Activated T-cell treated with anti-CD3 and anti-CD28 coated beads for 1 hour (primary cell): ENCODE data around the gene GAS2L3.
"Not testable (repeated sequence)": the region's sequence is repeated elsewhere in the genome, so short reads cannot be mapped to it uniquely, and the experiment has no call there.

ENCODE experiments used
- DNase-seq: peaks from one replicate; pipeline ENCODE4 v3.0.0-alpha.2; 2020; ENCODE audit warnings: low read depth

Gene GAS2L3

DNA sequence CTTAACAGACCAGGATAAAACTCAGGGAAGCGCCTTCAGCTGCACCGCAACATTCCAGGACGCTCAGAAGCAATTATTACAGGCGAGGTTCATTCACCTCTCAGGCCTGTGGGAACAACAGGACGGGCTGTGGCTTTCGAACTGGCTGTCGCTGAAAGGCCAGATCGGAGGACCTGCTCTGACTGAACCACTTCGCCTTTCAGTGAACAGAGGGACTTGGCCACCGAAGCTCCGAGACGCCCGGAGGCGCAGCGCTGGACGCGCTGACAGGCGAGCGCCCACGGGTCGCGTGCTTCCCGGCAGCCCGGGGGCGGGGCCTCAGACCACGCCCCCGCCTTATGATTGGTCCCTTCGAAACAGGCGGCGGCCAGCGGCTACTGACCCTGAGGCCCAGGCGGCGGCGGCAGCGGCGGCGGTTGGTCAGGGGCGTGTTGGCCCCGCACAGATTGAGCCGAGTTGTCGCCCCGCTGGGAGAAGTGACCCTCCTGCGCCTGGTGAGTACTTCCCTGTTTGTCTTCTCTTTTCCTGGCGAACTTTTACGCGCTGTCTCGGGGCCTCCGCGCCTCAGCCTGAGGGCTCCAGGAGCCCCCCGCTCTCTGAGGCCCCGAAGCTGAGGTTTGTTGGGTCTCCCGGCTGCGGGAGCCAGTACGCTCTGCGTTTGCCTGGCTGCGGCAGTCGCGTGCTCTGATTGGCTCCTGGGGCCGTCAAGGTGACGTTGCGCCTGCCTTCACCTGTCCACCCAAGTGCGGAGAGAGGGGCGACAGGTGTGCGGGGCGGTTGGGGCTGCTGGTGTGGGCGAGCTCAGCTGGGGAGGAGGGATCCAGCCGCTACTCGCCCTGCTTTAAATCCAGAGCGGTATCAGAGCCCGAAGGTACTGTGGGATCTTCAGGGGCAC lies at the start of gene GAS2L3:
GAS2L3 (plus strand) TSS at position 393 of the 895 bp plus-strand sequence. CDS start 21,221 bp downstream, outside the sequence.
- peak; percentile 33 for DNase-seq

DNA sequence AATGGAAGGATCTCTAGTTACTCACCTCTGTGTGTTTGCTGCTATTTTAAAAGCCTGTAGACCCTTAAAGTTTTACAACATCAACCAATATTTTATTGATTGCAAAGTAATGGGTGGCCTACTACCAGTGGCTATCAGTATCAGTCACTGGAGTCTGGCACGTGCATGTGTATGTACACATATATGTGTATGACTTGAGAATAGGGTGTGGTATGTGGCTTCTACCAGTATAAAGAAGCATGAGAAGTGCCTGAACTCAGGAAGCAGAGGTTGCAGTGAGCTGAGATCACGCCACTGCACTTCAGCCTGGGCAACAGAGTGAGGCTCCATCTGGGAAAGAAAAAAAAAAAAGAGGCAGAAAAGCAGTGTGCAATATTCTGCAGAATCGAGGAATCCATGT lies 45.5 kb upstream of the GAS2L3 start:
- no peak for DNase-seq

- DNase-seq = no peak
Measured at GRCh38 chr12:100528471-100529127, 44.9 kb upstream of the GAS2L3 start.

DNA sequence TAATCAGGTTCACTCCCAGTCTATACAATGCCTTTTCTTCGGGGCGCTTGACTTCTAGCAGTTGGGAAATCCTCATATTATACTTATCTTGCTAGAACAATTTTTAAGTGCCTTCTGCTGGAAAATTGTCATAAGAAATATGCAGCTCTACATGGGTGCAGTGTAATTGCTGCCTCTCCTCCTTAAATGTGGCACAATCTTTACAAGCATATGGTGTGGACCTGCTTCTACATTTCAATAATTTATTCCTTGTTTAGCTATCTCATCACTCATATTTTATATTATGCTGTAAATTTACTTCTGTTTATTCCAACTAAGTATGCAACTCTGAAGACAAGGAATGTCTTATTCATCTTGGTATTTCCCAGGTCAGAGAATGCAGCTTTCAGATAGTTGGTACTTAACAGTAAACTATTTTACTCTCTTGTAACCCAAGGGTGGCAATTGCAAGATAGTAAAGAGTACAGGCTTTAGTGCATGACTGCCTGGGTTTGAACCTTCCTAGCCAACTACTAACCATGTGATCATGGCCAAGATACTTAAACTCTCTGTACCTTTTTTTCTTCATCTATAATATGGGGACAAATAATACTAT lies 43.6 kb upstream of the GAS2L3 start:
- no peak for DNase-seq

- DNase-seq = no peak
Measured at GRCh38 chr12:100533376-100533775, 40.1 kb upstream of the GAS2L3 start.

GRCh38 chr12:100534625-100535227 lies 38.8 kb upstream of the GAS2L3 start:
- no peak for DNase-seq

- no peak for DNase-seq
Measured at GRCh38 chr12:100539202-100539601, 34.3 kb upstream of the GAS2L3 start.

GRCh38 chr12:100544165-100544564 lies 29.3 kb upstream of the GAS2L3 start:
- no peak for DNase-seq

GRCh38 chr12:100545092-100545491 lies 28.4 kb upstream of the GAS2L3 start:
- no peak for DNase-seq

DNA sequence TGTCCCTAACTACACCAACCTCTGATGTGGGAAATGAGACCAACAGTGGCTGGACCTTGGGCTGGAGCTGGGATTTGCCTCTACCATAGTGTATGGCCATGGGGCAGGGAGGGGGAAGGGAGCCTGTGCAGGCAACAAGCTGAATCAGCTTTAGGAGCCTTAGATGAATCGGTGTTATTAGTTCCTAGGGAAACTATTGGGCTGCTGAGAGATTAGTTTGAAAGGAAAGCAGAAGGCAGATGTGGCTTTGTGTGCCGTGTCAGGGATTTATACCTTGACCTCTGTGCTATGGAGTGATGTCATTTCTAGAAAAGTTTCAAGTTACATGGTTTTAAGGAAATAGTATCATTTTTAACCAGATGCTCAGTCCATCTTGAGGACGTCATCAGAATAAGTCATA lies 19.5 kb upstream of the GAS2L3 start:
- no peak for DNase-seq

DNA sequence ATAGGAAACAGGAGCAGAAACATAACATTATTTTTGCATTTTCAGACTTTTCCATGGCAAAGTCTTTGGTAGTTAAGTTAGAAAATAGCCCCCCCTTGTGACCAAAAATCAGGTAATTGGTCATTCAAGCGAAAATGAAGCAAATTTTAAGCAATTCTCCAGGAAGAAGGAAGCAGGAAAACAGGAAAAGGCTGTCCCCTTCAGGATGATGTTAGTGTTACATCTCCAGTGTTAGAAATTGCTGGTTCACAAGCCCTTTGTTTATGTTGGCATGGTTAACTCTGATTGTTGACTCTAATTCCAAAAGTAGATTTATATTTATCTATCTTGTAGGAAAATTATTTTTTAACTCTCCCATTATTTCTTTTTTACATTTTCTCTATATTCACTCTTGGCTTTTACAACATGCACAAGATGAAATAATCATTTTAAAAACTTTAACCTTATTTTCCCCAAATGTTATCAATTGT lies 18.8 kb upstream of the GAS2L3 start:
- DNase-seq = no peak

DNA sequence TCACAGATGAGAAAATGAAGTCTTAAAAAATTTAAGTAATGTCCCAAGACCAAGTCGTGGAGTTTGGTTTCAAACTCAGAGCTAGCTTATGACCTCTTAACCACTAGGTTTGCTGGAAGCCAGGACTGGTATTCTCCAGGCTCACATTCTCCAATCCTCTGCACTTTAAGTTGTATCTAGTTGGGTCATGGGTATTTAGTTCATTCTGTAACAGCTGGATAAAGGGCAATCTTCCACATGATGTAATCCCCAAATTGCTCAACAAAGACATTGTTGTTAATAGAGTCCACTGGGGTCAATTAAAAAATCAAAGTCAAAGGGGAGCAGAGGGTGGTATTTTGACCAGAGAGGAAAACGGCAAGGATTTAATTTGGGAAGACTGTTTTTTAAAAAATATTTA lies 17.8 kb upstream of the GAS2L3 start:
- DNase-seq = no peak

- DNase-seq = no peak
Measured at GRCh38 chr12:100557357-100557756, 16.1 kb upstream of the GAS2L3 start.

- DNase-seq = not testable (repeated sequence)
Measured at GRCh38 chr12:100559261-100559660, 14.2 kb upstream of the GAS2L3 start.

GRCh38 chr12:100564090-100564489 lies 9.4 kb upstream of the GAS2L3 start:
- DNase-seq = no peak

DNA sequence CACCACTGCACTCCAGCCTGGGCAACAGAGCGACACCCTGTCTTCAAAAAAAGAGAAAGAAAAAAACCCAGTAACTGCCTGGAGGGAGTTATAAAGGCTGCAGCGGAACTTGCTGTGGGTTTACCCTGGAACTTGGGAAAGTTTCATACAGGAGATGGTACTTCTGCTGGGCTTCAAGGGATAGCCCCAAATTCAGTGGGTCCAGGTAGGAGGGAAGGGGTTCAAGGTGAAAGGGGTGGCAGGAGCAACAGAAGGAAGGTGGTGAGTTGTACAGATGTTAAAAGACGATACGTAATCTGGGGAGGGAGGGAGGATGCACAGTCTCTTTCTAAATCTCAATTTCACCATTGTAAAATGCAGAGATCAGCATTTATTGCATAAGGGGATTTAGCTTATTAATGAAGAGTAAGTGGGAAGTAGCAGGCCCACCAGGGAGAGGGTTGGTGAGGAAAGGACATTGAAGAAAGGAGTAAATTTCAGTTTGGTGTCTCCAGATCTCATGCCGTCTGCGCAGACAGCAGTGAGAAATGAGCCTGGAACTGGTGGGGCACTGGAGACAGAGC lies 8.5 kb upstream of the GAS2L3 start:
- no peak for DNase-seq

- DNase-seq = no peak
Measured at GRCh38 chr12:100565987-100566545, 7.4 kb upstream of the GAS2L3 start.

DNA sequence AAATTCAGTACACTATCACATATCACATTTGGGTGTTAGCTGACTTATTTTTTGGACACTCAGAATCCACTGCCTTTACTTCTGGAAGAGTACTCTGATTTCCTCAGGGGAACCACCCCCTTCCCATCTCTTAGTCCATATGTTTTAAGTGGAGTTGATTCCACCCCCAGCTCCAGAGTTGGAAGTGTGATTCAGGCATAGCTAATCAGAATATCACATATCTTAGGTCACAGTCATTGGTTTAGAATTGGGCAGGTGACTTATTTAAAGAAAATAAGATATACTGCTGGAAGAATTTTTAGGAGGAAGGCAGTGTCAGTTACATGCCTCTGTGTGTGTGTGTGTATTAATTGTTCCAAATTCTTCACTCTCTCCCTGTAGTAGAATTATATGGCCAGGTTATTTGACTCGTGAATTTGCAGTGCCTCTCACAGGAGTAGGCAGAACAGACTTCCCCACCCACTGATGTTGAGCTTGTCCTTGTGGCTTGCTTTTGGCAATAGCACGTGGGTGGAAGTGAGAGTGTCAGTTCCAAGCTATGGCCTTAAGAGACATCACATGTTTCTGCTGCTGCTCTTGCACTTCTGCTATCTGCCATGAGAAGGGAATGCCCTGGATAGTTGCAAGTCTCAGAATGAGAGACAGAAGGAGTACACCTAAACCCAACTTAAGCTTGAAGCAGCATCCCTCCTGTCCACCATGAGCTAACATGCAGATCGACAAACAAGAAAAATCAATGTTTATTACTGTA lies 6.4 kb upstream of the GAS2L3 start:
- DNase-seq = no peak

DNA sequence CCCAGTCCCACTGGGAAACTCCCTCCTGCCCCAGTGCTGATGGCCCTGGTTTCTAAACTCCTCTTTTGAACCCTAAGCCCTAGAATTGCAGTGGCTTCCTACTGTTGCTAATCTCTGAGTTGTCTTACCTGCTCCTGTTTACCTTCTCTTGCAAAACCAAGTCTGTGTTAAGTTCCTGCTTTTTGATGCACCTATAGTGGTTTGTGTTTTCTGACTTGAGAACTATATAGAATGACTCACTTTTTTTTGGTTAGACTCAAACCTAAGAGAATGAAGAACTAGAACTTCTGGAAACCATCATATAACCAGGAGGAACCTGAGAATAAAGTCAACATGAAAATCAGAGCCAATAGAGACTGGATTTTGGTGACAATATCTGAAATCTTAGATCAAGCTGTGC lies 5.5 kb upstream of the GAS2L3 start:
- no peak for DNase-seq

DNA sequence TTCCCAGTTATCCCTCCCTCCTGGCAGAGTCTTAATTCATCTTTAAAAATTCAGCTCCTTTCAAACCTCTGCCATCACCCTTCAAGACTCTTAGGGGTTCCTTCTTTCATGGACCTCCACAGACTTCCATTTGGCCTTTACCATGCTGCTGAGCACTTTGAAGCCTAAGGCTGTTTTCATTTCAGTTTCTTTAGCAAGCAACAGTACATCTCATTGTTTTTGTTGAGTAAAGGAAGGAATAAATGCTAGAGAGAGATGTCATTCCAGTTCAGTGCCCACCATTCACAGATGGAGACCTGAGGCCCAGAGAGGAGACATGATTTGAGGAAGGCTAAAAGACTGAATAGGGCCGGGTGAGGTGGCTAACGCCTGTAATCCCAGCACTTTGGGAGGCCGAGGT lies 1.3 kb upstream of the GAS2L3 start:
- DNase-seq = no peak
